HG03066 (cell line): ENCODE data around the gene MYH15.

ENCODE experiments used
- ATAC-seq: cut with Tn5 transposase; IDR thresholded peaks from one replicate; pipeline ENCODE4 v1.9.1; 2021; ENCODE audit warnings: low read depth; ENCODE audit not compliant: unreplicated experiment

MYH15 gene

DNA sequence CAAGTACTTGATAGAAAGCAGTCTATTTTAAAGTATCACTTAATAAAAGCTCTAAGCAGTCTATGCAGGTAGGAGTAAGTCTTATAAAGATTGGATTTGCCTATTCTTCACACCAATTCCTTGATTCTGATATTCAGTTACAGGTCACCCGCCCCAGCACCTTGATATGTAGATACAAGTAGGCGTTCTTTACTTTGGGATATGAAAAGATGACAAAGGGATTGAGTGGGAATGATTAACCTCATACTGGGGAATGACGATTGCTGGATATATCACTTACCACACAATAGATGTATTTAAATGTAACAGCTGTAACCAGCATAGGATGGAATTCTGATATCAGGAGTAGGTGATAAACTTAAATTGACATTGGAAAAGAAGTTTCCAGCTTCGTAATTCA is 166.9 kb downstream of the MYH15 start:
- ATAC-seq = no peak

DNA sequence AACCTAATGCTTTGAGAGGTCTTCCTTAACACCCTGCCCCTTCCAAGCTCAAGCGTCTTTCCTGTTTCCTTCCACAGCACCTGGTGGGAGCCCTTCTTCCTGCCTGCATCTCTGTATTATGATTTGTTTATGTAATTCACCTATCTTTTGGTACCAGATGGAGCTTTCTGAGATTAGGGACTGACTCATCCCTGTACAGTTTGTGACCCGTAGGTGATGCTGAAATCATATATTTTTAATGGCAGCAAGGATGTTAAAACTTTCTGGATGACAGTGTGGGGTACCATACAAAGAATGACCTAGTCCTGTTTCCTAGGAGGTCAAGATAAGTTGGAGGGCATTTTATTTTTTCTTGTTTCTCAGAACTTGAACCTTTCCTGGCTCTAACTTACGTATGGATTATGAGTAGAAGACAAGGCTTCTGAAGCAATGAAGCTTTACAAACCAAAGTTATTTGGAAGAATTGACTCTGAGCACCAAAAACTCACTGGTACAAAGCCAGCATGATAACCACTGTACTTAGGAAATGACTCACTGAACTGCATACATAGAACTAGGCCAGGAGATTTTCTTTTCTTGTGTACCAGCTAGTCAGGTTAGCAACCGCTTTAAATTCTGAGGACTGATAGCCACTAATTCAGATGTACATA is 167.4 kb downstream of the MYH15 start:
- peak; percentile 60 for ATAC-seq

DNA sequence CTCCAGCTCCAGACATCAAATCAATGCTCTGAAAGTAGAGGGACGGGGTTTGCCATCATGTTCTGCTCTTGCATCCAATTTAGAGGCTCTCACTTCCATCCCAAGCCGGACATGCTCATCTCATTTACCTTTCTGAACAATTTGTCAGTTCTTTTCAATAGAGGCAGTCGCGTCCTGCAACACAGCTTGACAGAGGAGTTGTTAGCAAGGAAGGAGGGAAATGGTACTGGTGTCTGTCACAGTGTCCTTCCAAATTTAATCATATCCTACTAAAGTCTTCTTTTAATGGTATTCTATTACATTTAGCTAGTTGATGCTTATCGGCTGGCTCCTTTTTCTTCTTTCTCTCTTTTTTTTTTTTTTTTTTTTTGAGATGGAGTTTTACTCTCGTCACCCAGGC is 168.5 kb downstream of the MYH15 start:
- ATAC-seq = no peak

DNA sequence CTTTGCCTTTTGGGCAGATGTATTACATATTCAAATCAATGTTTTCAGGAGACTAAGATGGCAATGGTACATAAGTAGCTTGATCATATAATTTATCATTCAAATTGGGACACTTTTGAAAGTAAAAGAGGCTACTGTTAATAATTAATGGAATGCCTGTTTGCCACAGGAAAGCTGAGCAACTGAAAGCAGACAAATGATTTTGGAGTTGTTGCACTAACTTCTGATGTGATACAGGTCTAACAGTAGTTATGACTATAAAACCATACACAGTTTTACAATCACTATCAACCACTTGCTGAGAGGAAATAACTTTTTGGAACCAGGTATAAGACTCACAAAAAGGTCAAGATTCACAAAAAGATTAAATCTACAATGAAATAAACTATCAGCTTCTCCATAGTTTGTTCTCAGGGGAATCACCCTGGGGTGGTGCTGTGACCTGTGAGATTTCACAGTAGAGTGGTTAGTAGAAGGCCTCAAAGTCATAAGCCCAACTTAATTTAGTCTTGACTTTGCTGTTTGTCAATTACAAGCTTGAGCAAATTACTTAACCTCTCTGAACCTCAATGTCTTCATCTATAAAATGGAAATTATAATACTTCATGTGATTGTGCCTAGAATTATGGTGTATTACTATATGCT is 171.4 kb downstream of the MYH15 start:
- peak; percentile 42 for ATAC-seq

DNA sequence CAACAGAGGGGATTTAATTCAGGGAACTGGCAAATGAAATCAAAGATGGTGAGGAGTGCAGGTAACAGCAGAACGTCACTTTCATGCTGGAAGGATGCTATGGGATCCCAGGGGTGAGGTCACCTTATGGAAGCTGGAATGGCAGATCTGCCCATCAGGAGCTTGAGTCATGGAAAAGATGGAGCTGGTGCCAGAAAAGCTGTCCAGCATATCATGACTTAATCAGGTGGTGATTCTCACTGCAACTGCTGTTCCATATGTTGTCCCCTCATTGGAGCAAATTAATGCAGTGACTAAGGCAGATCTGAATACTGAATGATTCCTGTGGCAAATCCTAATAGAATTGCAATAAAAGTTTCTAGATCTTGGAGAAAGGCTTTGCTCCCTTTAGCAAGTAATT is 175.7 kb downstream of the MYH15 start:
- ATAC-seq = no peak

GRCh38 chr3:108333961-108334360 is 176.4 kb downstream of the MYH15 start:
- ATAC-seq = no peak

DNA sequence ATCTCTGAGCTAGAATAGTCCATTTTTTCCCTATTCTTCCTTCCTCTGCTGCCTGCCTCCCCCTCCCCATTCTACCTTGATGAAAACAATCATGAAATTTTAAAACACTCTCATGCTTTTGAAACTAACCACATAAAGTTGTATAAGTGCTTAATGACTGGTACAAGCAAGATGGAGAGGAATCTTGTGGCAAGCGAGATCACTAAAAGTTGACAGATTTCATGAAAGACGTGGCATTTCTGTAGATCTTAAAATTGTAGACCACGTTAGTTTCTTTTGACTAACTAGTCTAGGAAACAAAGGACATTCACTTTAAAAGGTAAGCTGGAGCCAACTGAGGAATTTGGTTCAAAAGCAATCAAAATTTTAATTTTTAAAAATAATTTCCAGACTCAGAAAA is 178.6 kb downstream of the MYH15 start:
- no peak for ATAC-seq
